Mucosa of stomach (tissue), 1 donor: ENCODE measurements around the gene CFAP58.
A peak's percentile ranks its signal among the peaks of the same experiment; 100 is the strongest.

Source experiments
- H3K27me3 ChIP-seq: one replicate; pipeline ENCODE4 v1.7.0; 2013; ENCODE audit warnings: mild to moderate bottlenecking, low read length; ENCODE audit not compliant: control insufficient read depth, insufficient read depth
- H3K36me3 ChIP-seq: one replicate; pipeline ENCODE4 v1.7.0; 2013; ENCODE audit warnings: low read length; ENCODE audit not compliant: control insufficient read depth, insufficient read depth
- H3K4me1 ChIP-seq: one replicate; pipeline ENCODE4 v1.7.0; 2013; ENCODE audit warnings: mild to moderate bottlenecking, low read length; ENCODE audit not compliant: control insufficient read depth, insufficient read depth
- H3K4me3 ChIP-seq: one replicate; pipeline ENCODE4 v1.7.0; 2013; ENCODE audit warnings: low read length
- H3K9ac ChIP-seq: one replicate; pipeline ENCODE4 v1.7.0; 2013; ENCODE audit warnings: mild to moderate bottlenecking, low read length, moderate library complexity
- H3K9me3 ChIP-seq: one replicate; pipeline ENCODE4 v1.7.0; 2013; ENCODE audit warnings: mild to moderate bottlenecking, low read length, moderate library complexity; ENCODE audit not compliant: control insufficient read depth
- donor health status: Pancreatic carcinoma.

Gene CFAP58

GRCh38 chr10:104332243-104333031, 21.2 kb upstream of the CFAP58 start:
- no peak overlapping the region for H3K4me3 ChIP-seq
- H3K9me3 ChIP-seq, result no peaks in the 10 kb centered on the region
- peak overlapping the region; percentile 44 for H3K9ac ChIP-seq
- H3K36me3 ChIP-seq, result no peaks in the 10 kb centered on the region
- H3K27me3 ChIP-seq, result no peaks in the 10 kb centered on the region
- H3K4me1 ChIP-seq, result peaks cover 64% of the 10 kb centered on the region

GRCh38 chr10:104333032-104333727, 20.5 kb upstream of the CFAP58 start:
- H3K36me3 ChIP-seq, result no peaks in the 10 kb centered on the region
- H3K4me3 ChIP-seq, result no peak overlapping the region
- H3K27me3 ChIP-seq, result no peaks in the 10 kb centered on the region
- H3K9me3 ChIP-seq, result no peaks in the 10 kb centered on the region
- no peak overlapping the region for H3K9ac ChIP-seq
- peaks cover 57% of the 10 kb centered on the region for H3K4me1 ChIP-seq

- H3K36me3 ChIP-seq, result no peaks in the 10 kb centered on the region
- H3K9me3 ChIP-seq, result no peaks in the 10 kb centered on the region
- no peak overlapping the region for H3K9ac ChIP-seq
- no peaks in the 10 kb centered on the region for H3K27me3 ChIP-seq
- H3K4me3 ChIP-seq, result no peak overlapping the region
- peaks cover 51% of the 10 kb centered on the region for H3K4me1 ChIP-seq
Observed at GRCh38 chr10:104333728-104334373, 19.8 kb upstream of the CFAP58 start.

GRCh38 chr10:104334561-104334960, 19.1 kb upstream of the CFAP58 start:
- H3K36me3 ChIP-seq, result no peaks in the 10 kb centered on the region
- no peaks in the 10 kb centered on the region for H3K27me3 ChIP-seq
- peaks cover 51% of the 10 kb centered on the region for H3K4me1 ChIP-seq
- H3K9me3 ChIP-seq, result no peaks in the 10 kb centered on the region
- no peak overlapping the region for H3K9ac ChIP-seq
- H3K4me3 ChIP-seq, result no peak overlapping the region

- no peaks in the 10 kb centered on the region for H3K27me3 ChIP-seq
- H3K9ac ChIP-seq, result no peak overlapping the region
- no peaks in the 10 kb centered on the region for H3K9me3 ChIP-seq
- peaks cover 49% of the 10 kb centered on the region for H3K4me1 ChIP-seq
- H3K4me3 ChIP-seq, result no peak overlapping the region
- no peaks in the 10 kb centered on the region for H3K36me3 ChIP-seq
Observed at GRCh38 chr10:104334965-104335650, 18.5 kb upstream of the CFAP58 start.

- Histone ChIP-seq H3K4me1 (peaks cover 39% of the 10 kb centered on the region), H3K27me3 (no peaks in the 10 kb centered on the region), H3K9me3 (no peaks in the 10 kb centered on the region), H3K9ac (peak overlapping the region; percentile 87), H3K36me3 (no peaks in the 10 kb centered on the region), H3K4me3 (peak overlapping the region; percentile 84)
Observed at GRCh38 chr10:104336821-104337467, 16.7 kb upstream of the CFAP58 start.

GRCh38 chr10:104337521-104337984, 16.1 kb upstream of the CFAP58 start:
- peaks cover 33% of the 10 kb centered on the region for H3K4me1 ChIP-seq
- H3K36me3 ChIP-seq, result no peaks in the 10 kb centered on the region
- peak overlapping the region; percentile 87 for H3K9ac ChIP-seq
- H3K27me3 ChIP-seq, result no peaks in the 10 kb centered on the region
- peak overlapping the region; percentile 84 for H3K4me3 ChIP-seq
- no peaks in the 10 kb centered on the region for H3K9me3 ChIP-seq

- H3K9ac ChIP-seq, result peak within 1 kb of the TSS; percentile 87
- H3K36me3 ChIP-seq, result no peaks in the 10 kb centered on the region
- peak within 1 kb of the TSS; percentile 84 for H3K4me3 ChIP-seq
- H3K27me3 ChIP-seq, result no peaks in the 10 kb centered on the region
- H3K4me1 ChIP-seq, result peaks cover 32% of the 10 kb centered on the region
- H3K9me3 ChIP-seq, result no peaks in the 10 kb centered on the region
Observed at GRCh38 chr10:104337985-104338735, 15.5 kb upstream of the CFAP58 start, which contains the start of gene ITPRIP. ITPRIP (minus strand) TSS chr10:104338465; CDS start chr10:104316051, 22,414 bp downstream.

- peak overlapping the region; percentile 84 for H3K4me3 ChIP-seq
- H3K4me1 ChIP-seq, result peaks cover 32% of the 10 kb centered on the region
- peak overlapping the region; percentile 87 for H3K9ac ChIP-seq
- no peaks in the 10 kb centered on the region for H3K36me3 ChIP-seq
- no peaks in the 10 kb centered on the region for H3K27me3 ChIP-seq
- no peaks in the 10 kb centered on the region for H3K9me3 ChIP-seq
Observed at GRCh38 chr10:104339469-104340110, 14.0 kb upstream of the CFAP58 start.

GRCh38 chr10:104340111-104340526, 13.5 kb upstream of the CFAP58 start:
- peaks cover 27% of the 10 kb centered on the region for H3K4me1 ChIP-seq
- H3K9me3 ChIP-seq, result no peaks in the 10 kb centered on the region
- H3K36me3 ChIP-seq, result no peaks in the 10 kb centered on the region
- peak overlapping the region; percentile 41 for H3K9ac ChIP-seq
- no peak overlapping the region for H3K4me3 ChIP-seq
- H3K27me3 ChIP-seq, result no peaks in the 10 kb centered on the region
